CD14-positive monocyte (primary cell): ENCODE data around the gene ERCC6. TPM values are rescaled to one million over a fixed set of nuclear protein-coding genes. Genes with fewer than 3 reads are reported as not detected.

ENCODE experiments used
- DNase-seq, 3 donors: peaks; one replicate each; pipeline ENCODE4 v3.0.0-alpha.2; 2011 to 2022
- H2AFZ ChIP-seq: 2 replicates; pipeline ENCODE4 v1.6.0; 2012; ENCODE audit warnings: mild to moderate bottlenecking, low read depth, low read length, inconsistent platforms; ENCODE audit not compliant: insufficient read depth, poor library complexity, severe bottlenecking
- H3K27ac ChIP-seq, 2 donors: 1 replicate in 1 of 2; 2 replicates in 1 of 2; pipeline ENCODE4 v1.5.1; 2012 to 2013; ENCODE audit warnings: low read length in 2 of 2, control low read depth in 1 of 2, inconsistent platforms in 1 of 2, low read depth in 1 of 2, mild to moderate bottlenecking in 1 of 2
- H3K27me3 ChIP-seq, 2 donors: one replicate each; pipeline versions ENCODE4 v1.6.0 to v1.6.1; 2011 to 2013; ENCODE audit warnings: low read length in 2 of 2; ENCODE audit not compliant: control insufficient read depth in 2 of 2, insufficient read depth in 2 of 2
- H3K36me3 ChIP-seq, 2 donors: replicated peaks in 1 of 2; 1 replicate in 1 of 2; 2 replicates in 1 of 2; pipeline versions ENCODE4 v1.5.1 to v1.6.1; 2012 to 2013; ENCODE audit warnings: low read length in 2 of 2, control low read depth in 1 of 2, inconsistent platforms in 1 of 2, mild to moderate bottlenecking in 1 of 2; ENCODE audit not compliant: insufficient read depth in 2 of 2, control insufficient read depth in 1 of 2
- H3K4me1 ChIP-seq, 2 donors: 1 replicate in 1 of 2; 2 replicates in 1 of 2; pipeline versions ENCODE4 v1.5.1 to v1.6.1; 2012 to 2013; ENCODE audit warnings: low read length in 2 of 2, control low read depth in 1 of 2, inconsistent platforms in 1 of 2, mild to moderate bottlenecking in 1 of 2, moderate library complexity in 1 of 2; ENCODE audit not compliant: insufficient read depth in 2 of 2, control insufficient read depth in 1 of 2
- H3K4me2 ChIP-seq: replicated peaks from 2 replicates; pipeline ENCODE3; 2012; ENCODE audit warnings: low read length, moderate library complexity, mild to moderate bottlenecking; ENCODE audit not compliant: poor library complexity, severe bottlenecking; ENCODE audit errors: extremely low read depth
- H3K4me3 ChIP-seq, 3 experiments: fragments of 200-600 bp in 1 of 3; sonication (generic) in 1 of 3; replicated peaks in 1 of 3; 1 replicate in 2 of 3; 2 replicates in 1 of 3; pipeline ENCODE4 v1.5.1; 2011 to 2013; ENCODE audit warnings: low read length in 3 of 3, mild to moderate bottlenecking in 3 of 3, control low read depth in 2 of 3, low read depth in 2 of 3, inconsistent platforms in 1 of 3, moderate library complexity in 1 of 3
- H3K79me2 ChIP-seq: 2 replicates; pipeline ENCODE4 v1.6.0; 2012; ENCODE audit warnings: mild to moderate bottlenecking, control low read depth, inconsistent platforms, low read length, moderate library complexity; ENCODE audit not compliant: insufficient read depth
- H3K9ac ChIP-seq: 2 replicates; pipeline ENCODE4 v1.6.0; 2017; ENCODE audit warnings: low read length, mild to moderate bottlenecking; ENCODE audit not compliant: insufficient read depth, poor library complexity, severe bottlenecking
- H3K9me3 ChIP-seq, 2 donors: replicated peaks in 1 of 2; 1 replicate in 1 of 2; 2 replicates in 1 of 2; pipeline versions ENCODE4 v1.5.1 to v1.6.1; 2012 to 2013; ENCODE audit warnings: low read length in 2 of 2, control low read depth in 1 of 2; ENCODE audit not compliant: control insufficient read depth in 1 of 2, insufficient read depth in 1 of 2
- H4K20me1 ChIP-seq: 2 replicates; pipeline ENCODE4 v1.6.0; 2012; ENCODE audit warnings: mild to moderate bottlenecking, low read length, control low read depth, moderate library complexity; ENCODE audit not compliant: insufficient read depth
- H3K27ac Mint-ChIP-seq, 7 donors: one replicate each; pipeline ENCODE4 v1.8.0; 2020; ENCODE audit warnings: mild to moderate bottlenecking in 7 of 7, mixed read lengths in 7 of 7, moderate library complexity in 6 of 7, inconsistent platforms in 2 of 7
- H3K27me3 Mint-ChIP-seq, 3 donors: one replicate each; pipeline ENCODE4 v1.8.0; 2021 to 2022; ENCODE audit warnings: low read depth in 3 of 3, mild to moderate bottlenecking in 3 of 3, mixed read lengths in 3 of 3, moderate library complexity in 3 of 3, inconsistent platforms in 1 of 3
- H3K36me3 Mint-ChIP-seq, 2 donors: one replicate each; pipeline ENCODE4 v1.8.0; 2020; ENCODE audit warnings: mixed read lengths in 2 of 2, inconsistent platforms in 1 of 2, mild to moderate bottlenecking in 1 of 2
- H3K4me1 Mint-ChIP-seq: one replicate; pipeline ENCODE4 v1.8.0; 2020; ENCODE audit warnings: mild to moderate bottlenecking, mixed read lengths
- H3K4me3 Mint-ChIP-seq, 2 donors: one replicate each; pipeline ENCODE4 v1.8.0; 2020; ENCODE audit warnings: mild to moderate bottlenecking in 2 of 2, mixed read lengths in 2 of 2, moderate library complexity in 1 of 2
- H3K9me3 Mint-ChIP-seq, 7 donors: one replicate each; pipeline ENCODE4 v1.8.0; 2020 to 2022; ENCODE audit warnings: mixed read lengths in 7 of 7, mild to moderate bottlenecking in 6 of 7, moderate library complexity in 6 of 7, inconsistent platforms in 2 of 7
- WGBS: methylation state at CpG from one replicate; pipeline ENCODE4 v1.1.5; 2013; ENCODE audit warnings: missing lambda C conversion rate; ENCODE audit not compliant: insufficient coverage; 5-methylcytosine and 5-hydroxymethylcytosine counted together
- intact Hi-C, 2 donors: fragments of 100-400 bp; cut with micrococcal nuclease; formaldehyde crosslinking; loops; one replicate each; pipeline versions ENCODE4 v1.15.0 to v1.15.1; 2023
- polyA plus RNA-seq, 3 donors: library from polyadenylated mRNA; depleted of rRNA in 1 of 3; unstranded in 2 of 3; stranded (reverse) in 1 of 3; fragments of 300-500 nt in 2 of 3; fragments of >200 nt in 1 of 3; fragmentation: Illumina TruSeq in 2 of 3; gene quantifications; 1 replicate in 2 of 3; 2 replicates in 1 of 3; pipeline ENCODE4 v1.2.3, GENCODE V29; 2012 to 2021
- TF ChIP-seq, protein P1 (sequence below): fragments of 200-600 bp; IDR thresholded peaks from one replicate; pipeline ENCODE4 v1.8.0; 2022; ENCODE audit warnings: antibody characterized with exemption, mild to moderate bottlenecking

Gene ERCC6
- polyA plus RNA-seq, 3 donors, result 5.4 to 6.2 (median 6.0) TPM

DNA sequence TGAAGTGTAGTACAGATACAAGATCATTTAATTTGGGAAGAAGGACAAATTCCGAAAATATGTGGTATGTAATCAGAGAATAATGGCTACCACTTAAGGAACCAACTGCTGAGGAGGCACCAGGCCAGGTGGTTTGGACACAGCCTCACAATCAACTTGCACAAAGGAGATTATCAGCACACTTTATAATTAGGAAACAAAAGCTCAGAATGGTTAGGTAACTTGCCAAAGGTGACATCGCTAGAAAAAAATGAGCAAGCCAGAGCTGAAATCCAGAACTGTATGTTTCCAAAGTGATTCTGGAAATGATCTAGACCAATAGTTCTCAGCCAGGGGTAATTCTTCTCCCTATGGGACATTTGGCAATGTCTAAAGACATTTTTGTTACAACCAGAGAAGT is 36.6 kb downstream of the ERCC6 start:
- TF ChIP-seq, protein P1, sequence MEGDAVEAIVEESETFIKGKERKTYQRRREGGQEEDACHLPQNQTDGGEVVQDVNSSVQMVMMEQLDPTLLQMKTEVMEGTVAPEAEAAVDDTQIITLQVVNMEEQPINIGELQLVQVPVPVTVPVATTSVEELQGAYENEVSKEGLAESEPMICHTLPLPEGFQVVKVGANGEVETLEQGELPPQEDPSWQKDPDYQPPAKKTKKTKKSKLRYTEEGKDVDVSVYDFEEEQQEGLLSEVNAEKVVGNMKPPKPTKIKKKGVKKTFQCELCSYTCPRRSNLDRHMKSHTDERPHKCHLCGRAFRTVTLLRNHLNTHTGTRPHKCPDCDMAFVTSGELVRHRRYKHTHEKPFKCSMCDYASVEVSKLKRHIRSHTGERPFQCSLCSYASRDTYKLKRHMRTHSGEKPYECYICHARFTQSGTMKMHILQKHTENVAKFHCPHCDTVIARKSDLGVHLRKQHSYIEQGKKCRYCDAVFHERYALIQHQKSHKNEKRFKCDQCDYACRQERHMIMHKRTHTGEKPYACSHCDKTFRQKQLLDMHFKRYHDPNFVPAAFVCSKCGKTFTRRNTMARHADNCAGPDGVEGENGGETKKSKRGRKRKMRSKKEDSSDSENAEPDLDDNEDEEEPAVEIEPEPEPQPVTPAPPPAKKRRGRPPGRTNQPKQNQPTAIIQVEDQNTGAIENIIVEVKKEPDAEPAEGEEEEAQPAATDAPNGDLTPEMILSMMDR, result no peak

DNA sequence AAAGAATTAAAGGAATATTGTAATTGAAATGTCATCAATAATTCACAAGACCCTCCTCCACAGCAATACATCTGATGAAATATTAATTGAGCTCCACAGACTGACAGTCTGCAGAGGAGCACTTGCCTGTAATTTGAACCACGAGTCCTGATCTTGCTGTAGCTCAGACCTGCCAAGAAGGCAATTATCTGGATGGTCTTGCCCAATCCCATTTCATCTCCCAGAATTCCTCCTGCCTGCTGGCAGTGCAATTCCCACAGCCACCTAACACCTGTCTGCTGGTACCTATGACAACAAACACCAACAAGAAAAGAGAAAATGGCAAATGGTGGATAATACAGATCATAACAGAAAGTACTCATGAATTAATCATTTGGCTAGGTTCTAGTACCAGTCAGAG is 38.5 kb downstream of the ERCC6 start:
- H3K27ac ChIP-seq, result no peak overlapping the region
- DNase-seq, result no peak
- H3K27me3 ChIP-seq, result no peaks in the 10 kb centered on the region
- H3K36me3 ChIP-seq, result peaks cover 5 to 27% of the 10 kb centered on the region in 2 donors
- H3K4me2 ChIP-seq, result no peak overlapping the region
- intact Hi-C loops, result no loop called here
- no peak overlapping the region for H3K4me3 ChIP-seq
- Mint-ChIP-seq H3K27me3 (no peaks in the 10 kb centered on the region), H3K27ac (no peak overlapping the region), H3K9me3 (no peaks in the 10 kb centered on the region), H3K4me3 (no peak overlapping the region), H3K36me3 (peaks cover 34 to 43% of the 10 kb centered on the region in 2 donors), H3K4me1 (no peaks in the 10 kb centered on the region)
- no peaks in the 10 kb centered on the region for H4K20me1 ChIP-seq
- H3K9me3 ChIP-seq, result no peaks in the 10 kb centered on the region
- H3K4me1 ChIP-seq, result no peaks in the 10 kb centered on the region
- 100% methylated on average over 1 of the region's 1 CpG for WGBS
- H3K79me2 ChIP-seq, result no peaks in the 10 kb centered on the region
- TF ChIP-seq, protein P1, result no peak
- no peak overlapping the region for H2AFZ ChIP-seq
- H3K9ac ChIP-seq, result no peak overlapping the region

More for the DNA sequence above, 36.6 kb downstream of the ERCC6 start:
- Histone ChIP-seq H4K20me1 (no peaks in the 10 kb centered on the region), H3K4me2 (no peak overlapping the region), H3K27me3 (no peaks in the 10 kb centered on the region), H3K27ac (no peak overlapping the region), H3K4me3 (no peak overlapping the region), H3K36me3 (peaks cover 5 to 32% of the 10 kb centered on the region in 2 donors), H2AFZ (no peak overlapping the region), H3K9me3 (no peaks in the 10 kb centered on the region), H3K9ac (no peak overlapping the region), H3K4me1 (no peaks in the 10 kb centered on the region), H3K79me2 (no peaks in the 10 kb centered on the region)
- Mint-ChIP-seq H3K4me3 (no peak overlapping the region), H3K27me3 (no peaks in the 10 kb centered on the region), H3K9me3 (no peaks in the 10 kb centered on the region), H3K27ac (no peak overlapping the region), H3K4me1 (no peaks in the 10 kb centered on the region), H3K36me3 (peaks cover 42 to 51% of the 10 kb centered on the region in 2 donors)
- 80% methylated on average over 1 of the region's 2 CpGs for WGBS
- intact Hi-C loops, result no loop called here
- no peak for DNase-seq
